ENCODE data around the gene ST6GALNAC6.

ST6GALNAC6 gene

GRCh38 chr9:127915801-127916719, 16.7 kb upstream of the ST6GALNAC6 start:
- DNase-seq = peak; percentile 57

GRCh38 chr9:127915325-127915752, 15.9 kb upstream of the ST6GALNAC6 start:
- DNase-seq = no peak

- DNase-seq = no peak
These were observed 14.3 kb upstream of the ST6GALNAC6 start for GRCh38 chr9:127913682-127914081.

GRCh38 chr9:127912882-127913281, 13.5 kb upstream of the ST6GALNAC6 start:
- DNase-seq = no peak

- DNase-seq = no peak
These were observed 12.9 kb upstream of the ST6GALNAC6 start for GRCh38 chr9:127912296-127912695.

- DNase-seq = peak; percentile 37
These were observed 11.3 kb upstream of the ST6GALNAC6 start for GRCh38 chr9:127910613-127911205.

GRCh38 chr9:127909839-127910273, 10.5 kb upstream of the ST6GALNAC6 start:
- DNase-seq = no peak

GRCh38 chr9:127908660-127908926, 9.2 kb upstream of the ST6GALNAC6 start:
- DNase-seq = no peak

- DNase-seq = no peak
These were observed 8.7 kb upstream of the ST6GALNAC6 start for GRCh38 chr9:127907867-127908659.

- peak; percentile 80 for DNase-seq
These were observed 6.4 kb upstream of the ST6GALNAC6 start for GRCh38 chr9:127905788-127906191.

- peak; percentile 73 for DNase-seq
These were observed 5.8 kb upstream of the ST6GALNAC6 start for GRCh38 chr9:127905004-127905728.

- peak; percentile 19 for DNase-seq
These were observed 5.2 kb upstream of the ST6GALNAC6 start for GRCh38 chr9:127904561-127905003.

GRCh38 chr9:127903557-127904475, 4.4 kb upstream of the ST6GALNAC6 start:
- peak; percentile 72 for DNase-seq

- no peak for DNase-seq
These were observed 823 bp downstream of the ST6GALNAC6 start for GRCh38 chr9:127898433-127899127.

GRCh38 chr9:127897193-127897692, 2.2 kb downstream of the ST6GALNAC6 start:
- DNase-seq = peak; percentile 37

GRCh38 chr9:127896395-127897192, 2.8 kb downstream of the ST6GALNAC6 start:
- DNase-seq = no peak

GRCh38 chr9:127895811-127896210, 3.6 kb downstream of the ST6GALNAC6 start:
- no peak for DNase-seq

GRCh38 chr9:127893392-127893791, 6.0 kb downstream of the ST6GALNAC6 start:
- no peak for DNase-seq

GRCh38 chr9:127892831-127893230, 6.6 kb downstream of the ST6GALNAC6 start:
- DNase-seq = no peak

- DNase-seq = no peak
These were observed 9.3 kb downstream of the ST6GALNAC6 start for GRCh38 chr9:127890053-127890452.
